Prostate gland (tissue), 2 donors: Measurements from ENCODE around the gene FGD5.

Experiments
- CTCF ChIP-seq, 4 experiments: fragments of 200-600 bp in 2 of 4; fragments of 450-650 bp in 2 of 4; sonication (generic) in 2 of 4; IDR thresholded peaks; 1 replicate in 3 of 4; 2 replicates in 1 of 4; pipeline ENCODE4 v1.5.1; 2016 to 2019; ENCODE audit warnings: antibody characterized with exemption in 4 of 4, mild to moderate bottlenecking in 2 of 4, moderate library complexity in 2 of 4
- POLR2AphosphoS5 ChIP-seq: sonication (generic); formaldehyde crosslinking; IDR thresholded peaks from one replicate; pipeline ENCODE4 v1.6.1; 2017; ENCODE audit warnings: antibody characterized with exemption

- TF ChIP-seq CTCF (IDR thresholded peaks at IDR 0.05) (no peak), POLR2AphosphoS5 (no peak)
Measured at GRCh38 chr3:14885307-14885706, 66.5 kb downstream of the FGD5 start.
